HepG2 (cell line): ENCODE results near the gene INSRR. TPM values are rescaled to one million over a fixed set of nuclear protein-coding genes. Genes with fewer than 3 reads are reported as not detected.

ENCODE experiments used
- ATM ChIP-seq: fragments of 450-650 bp; IDR thresholded peaks from 2 replicates; pipeline ENCODE4 v1.7.1; 2017; ENCODE audit warnings: mild to moderate bottlenecking, borderline replicate concordance
- GABPB1 ChIP-seq: IDR thresholded peaks from 2 replicates; pipeline ENCODE4 v1.6.1; 2016; ENCODE audit warnings: mild to moderate bottlenecking, missing genetic modification reagents, moderate library complexity, missing compliant biosample characterization
- HNF4G ChIP-seq, 2 experiments: sonication (generic) in 1 of 2; formaldehyde crosslinking in 1 of 2; IDR thresholded peaks; 2 replicates each; pipeline versions ENCODE4 v1.4.0 to v1.6.1; 2011 to 2020; ENCODE audit warnings: borderline replicate concordance in 2 of 2, low read depth in 2 of 2, mild to moderate bottlenecking in 2 of 2, low read length in 1 of 2, missing genetic modification reagents in 1 of 2, moderate library complexity in 1 of 2
- KAT8 ChIP-seq: IDR thresholded peaks from 2 replicates; pipeline ENCODE4 v1.6.1; 2016; ENCODE audit warnings: missing genetic modification reagents, missing compliant biosample characterization
- RAD21 ChIP-seq: fragments of 450-650 bp; formaldehyde crosslinking; IDR thresholded peaks from 2 replicates; pipeline ENCODE4 v1.5.0; 2020; ENCODE audit warnings: mild to moderate bottlenecking
- RCOR2 ChIP-seq: IDR thresholded peaks from 2 replicates; pipeline ENCODE4 v1.6.1; 2016; ENCODE audit warnings: missing biosample characterization, missing genetic modification reagents
- TEAD3 ChIP-seq: optimal IDR thresholded peaks from 2 replicates; pipeline ENCODE3; 2016; ENCODE audit warnings: borderline replicate concordance
- ZNF563 ChIP-seq: sonication (generic); formaldehyde crosslinking; IDR thresholded peaks from 2 replicates; pipeline ENCODE4 v1.8.0; 2022; ENCODE audit warnings: mild to moderate bottlenecking, moderate library complexity, missing genetic modification reagents
- ZNF598 ChIP-seq: sonication (generic); formaldehyde crosslinking; IDR thresholded peaks from 2 replicates; pipeline ENCODE4 v1.5.1; 2020; ENCODE audit warnings: mild to moderate bottlenecking, missing genetic modification reagents, borderline replicate concordance
- ZNF773 ChIP-seq: sonication (generic); formaldehyde crosslinking; IDR thresholded peaks from 2 replicates; pipeline ENCODE4 v1.4.0; 2020; ENCODE audit warnings: missing genetic modification reagents, borderline replicate concordance
- ZNF782 ChIP-seq: sonication (generic); formaldehyde crosslinking; IDR thresholded peaks from 2 replicates; pipeline ENCODE4 v1.4.0; 2020; ENCODE audit warnings: missing genetic modification reagents, mild to moderate bottlenecking, borderline replicate concordance
- ZSCAN22 ChIP-seq: sonication (generic); formaldehyde crosslinking; IDR thresholded peaks from 2 replicates; pipeline ENCODE4 v1.4.0; 2020; ENCODE audit warnings: mild to moderate bottlenecking, missing genetic modification reagents
- polyA plus RNA-seq, 8 experiments: library from polyadenylated mRNA; depleted of rRNA in 3 of 8; stranded (reverse) in 7 of 8; unstranded in 1 of 8; fragments of >200 nt; fragmentation: Illumina TruSeq in 4 of 8; extraction: Trizol in 4 of 8; gene quantifications; 2 replicates each; pipeline versions ENCODE4 v1.2.1 to v1.2.3, GENCODE V29; 2011 to 2016; ENCODE audit warnings: low read depth in 4 of 8, missing spikeins in 1 of 8, mixed read lengths in 1 of 8; ENCODE audit not compliant: insufficient read depth in 1 of 8
- total RNA-seq, 5 experiments: library from RNA; depleted of rRNA; stranded (reverse); fragments of >200 nt; fragmentation: Illumina TruSeq; extraction: Trizol; gene quantifications; 2 replicates each; pipeline ENCODE4 v1.2.3, GENCODE V29; 2016; ENCODE audit warnings: low read depth in 1 of 5
- TF ChIP-seq, protein P1 (sequence below): sonication (generic); formaldehyde crosslinking; IDR thresholded peaks from 2 replicates; pipeline ENCODE4 v1.5.0; 2020; ENCODE audit warnings: mild to moderate bottlenecking, missing genetic modification reagents, borderline replicate concordance
- TF ChIP-seq, protein P2 (sequence below): sonication (generic); formaldehyde crosslinking; IDR thresholded peaks from 2 replicates; pipeline ENCODE4 v1.8.1; 2023; ENCODE audit warnings: mild to moderate bottlenecking, missing genetic modification reagents, borderline replicate concordance
- TF ChIP-seq, protein P3 (sequence below): sonication (generic); formaldehyde crosslinking; IDR thresholded peaks from 2 replicates; pipeline ENCODE4 v1.9.0; 2021; ENCODE audit warnings: mild to moderate bottlenecking, missing genetic modification reagents
- TF ChIP-seq, protein P4 (sequence below): sonication (generic); formaldehyde crosslinking; IDR thresholded peaks from 2 replicates; pipeline ENCODE4 v1.4.0; 2020; ENCODE audit warnings: missing genetic modification reagents

INSRR gene
- total and polyA plus RNA-seq, 2 of the 13 experiments (the other 11 are each of a cell fraction or from before 2014, with no cell fraction given): not detected

DNA sequence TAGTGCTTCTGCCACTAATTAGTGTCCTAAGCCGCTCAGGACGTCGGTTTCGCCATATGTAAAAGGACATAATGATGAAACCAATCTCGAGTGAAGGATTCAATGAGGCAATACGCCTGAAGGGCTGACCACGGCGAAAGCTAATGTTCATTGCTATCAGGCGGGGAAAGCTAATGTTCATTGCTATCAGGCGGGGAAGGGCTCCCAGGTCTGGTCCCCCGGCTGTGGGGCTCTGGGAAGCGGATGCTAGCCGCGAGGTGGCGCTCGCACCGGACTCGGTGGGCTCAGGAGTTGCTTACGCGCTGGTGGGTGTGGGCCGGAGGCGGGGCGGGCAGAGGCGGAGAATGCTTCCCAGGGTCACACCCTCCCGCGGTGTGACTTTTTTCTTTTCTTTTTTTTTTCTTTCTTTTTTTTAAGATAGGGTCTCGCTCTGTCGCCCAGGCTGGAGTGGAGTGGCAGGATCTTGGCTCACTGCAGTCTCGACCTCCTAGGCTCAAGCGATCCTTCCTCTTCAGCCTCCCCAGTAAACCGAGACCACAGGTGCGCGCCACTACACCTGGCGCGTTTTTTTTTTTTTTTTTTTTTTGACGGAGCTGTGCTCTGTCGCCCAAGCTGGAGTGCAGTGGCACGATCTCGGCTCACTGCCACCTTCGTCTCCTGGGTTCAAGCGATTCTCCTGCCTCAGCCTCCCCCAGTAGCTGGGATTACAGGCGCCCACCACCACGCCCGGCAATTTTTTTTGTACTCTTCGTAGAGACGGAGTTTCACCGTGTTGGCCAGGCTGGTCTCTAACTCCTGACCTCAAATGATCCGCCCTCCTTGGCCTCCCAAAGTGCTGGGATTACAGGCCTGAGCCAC lies 33.5 kb upstream of the INSRR start (continued):
- TF ChIP-seq, protein P1, sequence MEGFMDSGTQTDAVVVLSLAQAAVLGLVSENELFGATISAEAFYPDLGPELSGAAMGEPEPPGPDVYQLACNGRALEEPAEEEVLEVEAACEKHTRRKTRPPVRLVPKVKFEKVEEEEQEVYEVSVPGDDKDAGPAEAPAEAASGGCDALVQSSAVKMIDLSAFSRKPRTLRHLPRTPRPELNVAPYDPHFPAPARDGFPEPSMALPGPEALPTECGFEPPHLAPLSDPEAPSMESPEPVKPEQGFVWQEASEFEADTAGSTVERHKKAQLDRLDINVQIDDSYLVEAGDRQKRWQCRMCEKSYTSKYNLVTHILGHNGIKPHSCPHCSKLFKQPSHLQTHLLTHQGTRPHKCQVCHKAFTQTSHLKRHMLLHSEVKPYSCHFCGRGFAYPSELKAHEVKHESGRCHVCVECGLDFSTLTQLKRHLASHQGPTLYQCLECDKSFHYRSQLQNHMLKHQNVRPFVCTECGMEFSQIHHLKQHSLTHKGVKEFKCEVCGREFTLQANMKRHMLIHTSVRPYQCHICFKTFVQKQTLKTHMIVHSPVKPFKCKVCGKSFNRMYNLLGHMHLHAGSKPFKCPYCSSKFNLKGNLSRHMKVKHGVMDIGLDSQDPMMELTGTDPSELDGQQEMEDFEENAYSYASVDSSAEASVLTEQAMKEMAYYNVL: no peak
- TF ChIP-seq HNF4G (IDR thresholded peaks at IDR 0.05; ENCODE audit: borderline replicate concordance, low read depth, low read length): no peak
- no peak for TF ChIP-seq HNF4G (CRISPR knock-in tag; IDR thresholded peaks at IDR 0.05; ENCODE audit: borderline replicate concordance, low read depth)
- TF ChIP-seq, protein P2, sequence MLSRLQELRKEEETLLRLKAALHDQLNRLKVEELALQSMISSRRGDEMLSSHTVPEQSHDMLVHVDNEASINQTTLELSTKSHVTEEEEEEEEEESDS (CRISPR knock-in tag): no peak
- TF ChIP-seq KAT8: no peak
- no peak for TF ChIP-seq ZNF563 (CRISPR knock-in tag)
- no peak for TF ChIP-seq ZNF598
- TF ChIP-seq RAD21: peak; percentile 70
- no peak for TF ChIP-seq ZNF773
- no peak for TF ChIP-seq RCOR2 (CRISPR knock-in tag)
- peak; percentile 82 for TF ChIP-seq TEAD3 (CRISPR knock-in tag)
- TF ChIP-seq GABPB1 (CRISPR knock-in tag): peak; percentile 53; the same call in 1 of the 2 replicates
- TF ChIP-seq, protein P3, sequence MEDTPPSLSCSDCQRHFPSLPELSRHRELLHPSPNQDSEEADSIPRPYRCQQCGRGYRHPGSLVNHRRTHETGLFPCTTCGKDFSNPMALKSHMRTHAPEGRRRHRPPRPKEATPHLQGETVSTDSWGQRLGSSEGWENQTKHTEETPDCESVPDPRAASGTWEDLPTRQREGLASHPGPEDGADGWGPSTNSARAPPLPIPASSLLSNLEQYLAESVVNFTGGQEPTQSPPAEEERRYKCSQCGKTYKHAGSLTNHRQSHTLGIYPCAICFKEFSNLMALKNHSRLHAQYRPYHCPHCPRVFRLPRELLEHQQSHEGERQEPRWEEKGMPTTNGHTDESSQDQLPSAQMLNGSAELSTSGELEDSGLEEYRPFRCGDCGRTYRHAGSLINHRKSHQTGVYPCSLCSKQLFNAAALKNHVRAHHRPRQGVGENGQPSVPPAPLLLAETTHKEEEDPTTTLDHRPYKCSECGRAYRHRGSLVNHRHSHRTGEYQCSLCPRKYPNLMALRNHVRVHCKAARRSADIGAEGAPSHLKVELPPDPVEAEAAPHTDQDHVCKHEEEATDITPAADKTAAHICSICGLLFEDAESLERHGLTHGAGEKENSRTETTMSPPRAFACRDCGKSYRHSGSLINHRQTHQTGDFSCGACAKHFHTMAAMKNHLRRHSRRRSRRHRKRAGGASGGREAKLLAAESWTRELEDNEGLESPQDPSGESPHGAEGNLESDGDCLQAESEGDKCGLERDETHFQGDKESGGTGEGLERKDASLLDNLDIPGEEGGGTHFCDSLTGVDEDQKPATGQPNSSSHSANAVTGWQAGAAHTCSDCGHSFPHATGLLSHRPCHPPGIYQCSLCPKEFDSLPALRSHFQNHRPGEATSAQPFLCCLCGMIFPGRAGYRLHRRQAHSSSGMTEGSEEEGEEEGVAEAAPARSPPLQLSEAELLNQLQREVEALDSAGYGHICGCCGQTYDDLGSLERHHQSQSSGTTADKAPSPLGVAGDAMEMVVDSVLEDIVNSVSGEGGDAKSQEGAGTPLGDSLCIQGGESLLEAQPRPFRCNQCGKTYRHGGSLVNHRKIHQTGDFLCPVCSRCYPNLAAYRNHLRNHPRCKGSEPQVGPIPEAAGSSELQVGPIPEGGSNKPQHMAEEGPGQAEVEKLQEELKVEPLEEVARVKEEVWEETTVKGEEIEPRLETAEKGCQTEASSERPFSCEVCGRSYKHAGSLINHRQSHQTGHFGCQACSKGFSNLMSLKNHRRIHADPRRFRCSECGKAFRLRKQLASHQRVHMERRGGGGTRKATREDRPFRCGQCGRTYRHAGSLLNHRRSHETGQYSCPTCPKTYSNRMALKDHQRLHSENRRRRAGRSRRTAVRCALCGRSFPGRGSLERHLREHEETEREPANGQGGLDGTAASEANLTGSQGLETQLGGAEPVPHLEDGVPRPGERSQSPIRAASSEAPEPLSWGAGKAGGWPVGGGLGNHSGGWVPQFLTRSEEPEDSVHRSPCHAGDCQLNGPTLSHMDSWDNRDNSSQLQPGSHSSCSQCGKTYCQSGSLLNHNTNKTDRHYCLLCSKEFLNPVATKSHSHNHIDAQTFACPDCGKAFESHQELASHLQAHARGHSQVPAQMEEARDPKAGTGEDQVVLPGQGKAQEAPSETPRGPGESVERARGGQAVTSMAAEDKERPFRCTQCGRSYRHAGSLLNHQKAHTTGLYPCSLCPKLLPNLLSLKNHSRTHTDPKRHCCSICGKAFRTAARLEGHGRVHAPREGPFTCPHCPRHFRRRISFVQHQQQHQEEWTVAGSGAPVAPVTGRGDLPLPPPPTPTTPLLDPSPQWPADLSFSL (CRISPR knock-in tag): no peak
- no peak for TF ChIP-seq ZNF782
- no peak for TF ChIP-seq ZSCAN22 (CRISPR knock-in tag)
- TF ChIP-seq, protein P4, sequence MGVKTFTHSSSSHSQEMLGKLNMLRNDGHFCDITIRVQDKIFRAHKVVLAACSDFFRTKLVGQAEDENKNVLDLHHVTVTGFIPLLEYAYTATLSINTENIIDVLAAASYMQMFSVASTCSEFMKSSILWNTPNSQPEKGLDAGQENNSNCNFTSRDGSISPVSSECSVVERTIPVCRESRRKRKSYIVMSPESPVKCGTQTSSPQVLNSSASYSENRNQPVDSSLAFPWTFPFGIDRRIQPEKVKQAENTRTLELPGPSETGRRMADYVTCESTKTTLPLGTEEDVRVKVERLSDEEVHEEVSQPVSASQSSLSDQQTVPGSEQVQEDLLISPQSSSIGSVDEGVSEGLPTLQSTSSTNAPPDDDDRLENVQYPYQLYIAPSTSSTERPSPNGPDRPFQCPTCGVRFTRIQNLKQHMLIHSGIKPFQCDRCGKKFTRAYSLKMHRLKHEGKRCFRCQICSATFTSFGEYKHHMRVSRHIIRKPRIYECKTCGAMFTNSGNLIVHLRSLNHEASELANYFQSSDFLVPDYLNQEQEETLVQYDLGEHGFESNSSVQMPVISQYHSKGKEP (CRISPR knock-in tag): no peak
- no peak for TF ChIP-seq ATM
